EL (cell line): ENCODE results near the gene AHCYL2.
"Not testable (repeated sequence)": the region's sequence is repeated elsewhere in the genome, so short reads cannot be mapped to it uniquely, and the experiment has no call there.

Experiments
- DNase-seq: peaks from one replicate; pipeline ENCODE4 v3.0.0-alpha.2; 2016

Gene AHCYL2

GRCh38 chr7:129462420-129462819, 237.6 kb downstream of the AHCYL2 start:
- DNase-seq: no peak

GRCh38 chr7:129464194-129464593, 239.4 kb downstream of the AHCYL2 start:
- no peak for DNase-seq

GRCh38 chr7:129465080-129465479, 240.2 kb downstream of the AHCYL2 start:
- DNase-seq: no peak

- no peak for DNase-seq
These were observed 242.0 kb downstream of the AHCYL2 start for GRCh38 chr7:129466796-129467195.

DNA sequence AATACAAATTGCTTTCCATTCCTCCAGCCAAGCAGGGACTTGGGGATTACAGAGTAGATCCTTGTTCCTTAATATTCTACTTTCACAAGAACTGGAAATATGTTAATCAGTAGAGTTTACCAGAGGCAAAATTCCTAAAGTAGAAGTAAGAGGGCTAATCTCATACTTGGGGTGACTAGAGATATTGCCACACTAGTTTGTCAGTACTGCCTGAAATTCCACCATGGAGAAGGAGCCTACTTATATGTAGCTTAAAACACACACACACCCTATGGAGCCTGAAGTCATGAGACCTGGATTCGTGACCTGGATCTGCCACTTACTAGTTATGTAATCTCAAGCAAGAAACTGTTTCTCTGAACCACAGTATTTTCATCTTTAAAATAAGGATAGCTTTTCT, 243.3 kb downstream of the AHCYL2 start:
- DNase-seq: peak; percentile 54

- DNase-seq: no peak
These were observed 243.7 kb downstream of the AHCYL2 start for GRCh38 chr7:129468547-129468946.

- DNase-seq: no peak
These were observed 245.1 kb downstream of the AHCYL2 start for GRCh38 chr7:129469930-129470329.

- no peak for DNase-seq
These were observed 245.6 kb downstream of the AHCYL2 start for GRCh38 chr7:129470411-129470810.

- no peak for DNase-seq
These were observed 246.6 kb downstream of the AHCYL2 start for GRCh38 chr7:129471402-129471827.

DNA sequence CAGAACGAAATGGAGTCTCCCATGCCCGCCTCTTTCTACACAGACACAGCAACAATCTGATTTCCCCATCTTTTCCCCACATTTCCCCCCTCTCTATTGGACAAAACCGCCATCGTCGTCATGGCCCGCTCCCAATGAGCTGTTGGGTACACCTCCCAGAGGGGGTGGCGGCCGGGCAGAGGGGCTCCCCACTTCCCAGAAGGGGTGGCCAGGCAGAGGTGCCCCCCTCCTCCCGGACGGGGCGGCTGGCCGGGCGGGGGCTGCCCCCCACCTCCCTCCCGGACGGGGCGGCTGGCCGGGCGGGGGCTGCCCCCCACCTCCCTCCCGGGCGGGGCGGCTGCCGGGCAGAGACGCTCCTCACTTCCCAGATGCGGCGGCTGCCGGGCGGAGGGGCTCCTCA, 251.1 kb downstream of the AHCYL2 start:
- DNase-seq: not testable (repeated sequence)

DNA sequence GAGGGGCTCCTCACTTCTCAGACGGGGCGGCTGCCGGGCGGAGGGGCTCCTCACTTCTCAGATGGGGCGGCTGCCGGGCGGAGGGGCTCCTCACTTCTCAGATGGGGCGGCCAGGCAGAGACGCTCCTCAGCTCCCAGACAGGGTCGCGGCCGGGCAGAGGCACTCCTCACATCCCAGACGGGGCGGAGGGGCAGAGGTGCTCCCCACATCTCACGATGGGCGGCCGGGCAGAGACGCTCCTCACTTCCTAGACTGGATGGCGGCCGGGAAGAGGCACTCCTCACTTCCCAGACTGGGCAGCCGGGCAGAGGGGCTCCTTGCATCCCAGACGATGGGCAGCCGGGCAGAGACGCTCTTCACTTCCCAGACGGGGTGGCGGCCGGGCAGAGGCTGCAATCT, 251.6 kb downstream of the AHCYL2 start:
- DNase-seq: not testable (repeated sequence)
